ENCODE measurements around the gene GNPTG. TPM values are rescaled to one million over a fixed set of nuclear protein-coding genes. Genes with fewer than 3 reads are reported as not detected.

The GNPTG gene
- total and polyA plus RNA-seq, 2 donors (not counting 3 experiments of a cell fraction or from before 2014, with no cell fraction given) = 51.6 to 109 TPM

DNA sequence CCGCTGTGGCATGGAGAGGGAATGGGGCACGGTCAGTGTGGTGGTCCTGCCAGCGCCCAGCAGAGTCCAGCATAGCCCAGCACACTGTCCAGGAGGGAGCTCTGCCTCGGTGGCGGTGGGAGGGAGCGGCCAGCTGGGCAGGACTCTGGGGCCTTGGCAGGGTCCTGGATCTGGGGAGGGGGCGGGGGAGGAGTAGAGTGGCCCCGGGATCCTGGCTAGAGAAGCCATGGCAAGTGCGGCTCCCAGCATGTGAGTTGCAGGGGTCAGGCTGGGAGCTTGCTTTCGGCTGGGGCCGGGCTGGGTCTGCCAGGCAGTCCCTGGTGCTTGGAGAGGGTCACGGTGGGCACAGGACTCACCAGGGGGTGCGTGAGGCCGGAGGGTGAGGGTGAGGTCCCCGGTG is 3.9 kb downstream of the GNPTG start:
- intact Hi-C loops (cut with micrococcal nuclease) (no loop called here), dilution Hi-C loops (cut with MboI; ENCODE audit: extremely low pct_ligation_motif_present, low sequenced_read_pairs) (no loop called here)
- TF ChIP-seq, protein P1, sequence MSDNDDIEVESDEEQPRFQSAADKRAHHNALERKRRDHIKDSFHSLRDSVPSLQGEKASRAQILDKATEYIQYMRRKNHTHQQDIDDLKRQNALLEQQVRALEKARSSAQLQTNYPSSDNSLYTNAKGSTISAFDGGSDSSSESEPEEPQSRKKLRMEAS (IDR thresholded peaks at IDR 0.05; ENCODE audit: insufficient read depth, insufficient read length) = no peak
- no peak for TF ChIP-seq POLR2A (IDR thresholded peaks at IDR 0.05; ENCODE audit: low read depth, low read length)
- no peak for TF ChIP-seq EZH2 (IDR thresholded peaks at IDR 0.05; ENCODE audit: borderline replicate concordance, low read depth, low read length, severe bottlenecking)
- no peak for TF ChIP-seq GATA2 (IDR thresholded peaks at IDR 0.05; ENCODE audit: insufficient read depth, insufficient read length, low read depth, low read length)
- TF ChIP-seq, protein P2, sequence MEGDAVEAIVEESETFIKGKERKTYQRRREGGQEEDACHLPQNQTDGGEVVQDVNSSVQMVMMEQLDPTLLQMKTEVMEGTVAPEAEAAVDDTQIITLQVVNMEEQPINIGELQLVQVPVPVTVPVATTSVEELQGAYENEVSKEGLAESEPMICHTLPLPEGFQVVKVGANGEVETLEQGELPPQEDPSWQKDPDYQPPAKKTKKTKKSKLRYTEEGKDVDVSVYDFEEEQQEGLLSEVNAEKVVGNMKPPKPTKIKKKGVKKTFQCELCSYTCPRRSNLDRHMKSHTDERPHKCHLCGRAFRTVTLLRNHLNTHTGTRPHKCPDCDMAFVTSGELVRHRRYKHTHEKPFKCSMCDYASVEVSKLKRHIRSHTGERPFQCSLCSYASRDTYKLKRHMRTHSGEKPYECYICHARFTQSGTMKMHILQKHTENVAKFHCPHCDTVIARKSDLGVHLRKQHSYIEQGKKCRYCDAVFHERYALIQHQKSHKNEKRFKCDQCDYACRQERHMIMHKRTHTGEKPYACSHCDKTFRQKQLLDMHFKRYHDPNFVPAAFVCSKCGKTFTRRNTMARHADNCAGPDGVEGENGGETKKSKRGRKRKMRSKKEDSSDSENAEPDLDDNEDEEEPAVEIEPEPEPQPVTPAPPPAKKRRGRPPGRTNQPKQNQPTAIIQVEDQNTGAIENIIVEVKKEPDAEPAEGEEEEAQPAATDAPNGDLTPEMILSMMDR (IDR thresholded peaks at IDR 0.05; ENCODE audit: extremely low read depth in 1 of 2, insufficient read depth in 1 of 2, low read depth in 1 of 2, low read length in 2 of 2) = no peak
- no peak for TF ChIP-seq POLR2AphosphoS5 (IDR thresholded peaks at IDR 0.05; ENCODE audit: insufficient read depth, low read depth, low read length)
- TF ChIP-seq JUN (IDR thresholded peaks at IDR 0.05; ENCODE audit: borderline replicate concordance, insufficient read depth, insufficient read length, low read depth) = no peak
- no peak for TF ChIP-seq MYC (IDR thresholded peaks at IDR 0.05; ENCODE audit: low read depth, low read length)
- no peak for TF ChIP-seq FOS (IDR thresholded peaks at IDR 0.05; ENCODE audit: borderline replicate concordance, insufficient read depth, low read length)
- H3K9me3 ChIP-seq (replicated peaks; ENCODE audit: control insufficient read depth, insufficient read depth, low read length) = no peaks in the 10 kb centered on the region
- H3K9me1 ChIP-seq (replicated peaks; ENCODE audit: control insufficient read depth, extremely low read depth, insufficient read depth, low read length) = no peaks in the 10 kb centered on the region
- peaks cover 53% of the 10 kb centered on the region for H3K79me2 ChIP-seq (ENCODE audit: control insufficient read depth, insufficient read depth, low read length)
- ChIA-PET CTCF (interaction anchor here (0.8 kb wide), 1 partner anchor 8 kb away, joined by 4 read pairs; no protein-coding TSS in a partner anchor), POLR2A (no interaction called here)
- FAIRE-seq = no peak
- no peak overlapping the region for H3K4me2 ChIP-seq (ENCODE audit: insufficient read depth, low read length)
- H3K4me3 ChIP-seq (replicated peaks in 1 of 3; ENCODE audit: insufficient read depth in 1 of 3, low read depth in 1 of 3, low read length in 3 of 3) = no peak overlapping the region
- H3K36me3 ChIP-seq (ENCODE audit: control insufficient read depth in 2 of 2, extremely low read depth in 1 of 2, insufficient read depth in 2 of 2, low read length in 2 of 2) = peaks cover 0 to 2% of the 10 kb centered on the region in 2 experiments
- no peak for DNase-seq (ENCODE audit: low read depth, low spot score)
- no peak overlapping the region for H2AFZ ChIP-seq (ENCODE audit: low read depth, low read length)
- H3K9ac ChIP-seq (replicated peaks; ENCODE audit: extremely low read depth, insufficient read depth, low read length) = no peak overlapping the region
- no peak overlapping the region for H3K27ac ChIP-seq (ENCODE audit: insufficient read depth, low read depth, low read length)
- H3K27me3 ChIP-seq (ENCODE audit: control insufficient read depth in 2 of 2, insufficient read depth in 2 of 2, low read length in 2 of 2) = no peaks in the 10 kb centered on the region
- BruUV-seq (replicated peaks) = no TSS peak
- H3K4me1 ChIP-seq (ENCODE audit: control insufficient read depth, extremely low read depth, insufficient read depth, low read length) = peaks cover 11% of the 10 kb centered on the region
- H4K20me1 ChIP-seq (replicated peaks; ENCODE audit: control insufficient read depth, extremely low read depth, insufficient read depth, low read length) = no peaks in the 10 kb centered on the region
